Kidney tubule cell (primary cell): Measurements from ENCODE around the gene ANKMY1.
A peak's percentile ranks its signal among the peaks of the same experiment; 100 is the strongest.

Source experiments
- DNase-seq: peaks from one replicate; pipeline ENCODE4 v3.0.0-alpha.2; 2018; ENCODE audit warnings: low spot score

Gene ANKMY1

GRCh38 chr2:240594511-240595380 lies 37.0 kb upstream of the ANKMY1 start:
- no peak for DNase-seq

DNA sequence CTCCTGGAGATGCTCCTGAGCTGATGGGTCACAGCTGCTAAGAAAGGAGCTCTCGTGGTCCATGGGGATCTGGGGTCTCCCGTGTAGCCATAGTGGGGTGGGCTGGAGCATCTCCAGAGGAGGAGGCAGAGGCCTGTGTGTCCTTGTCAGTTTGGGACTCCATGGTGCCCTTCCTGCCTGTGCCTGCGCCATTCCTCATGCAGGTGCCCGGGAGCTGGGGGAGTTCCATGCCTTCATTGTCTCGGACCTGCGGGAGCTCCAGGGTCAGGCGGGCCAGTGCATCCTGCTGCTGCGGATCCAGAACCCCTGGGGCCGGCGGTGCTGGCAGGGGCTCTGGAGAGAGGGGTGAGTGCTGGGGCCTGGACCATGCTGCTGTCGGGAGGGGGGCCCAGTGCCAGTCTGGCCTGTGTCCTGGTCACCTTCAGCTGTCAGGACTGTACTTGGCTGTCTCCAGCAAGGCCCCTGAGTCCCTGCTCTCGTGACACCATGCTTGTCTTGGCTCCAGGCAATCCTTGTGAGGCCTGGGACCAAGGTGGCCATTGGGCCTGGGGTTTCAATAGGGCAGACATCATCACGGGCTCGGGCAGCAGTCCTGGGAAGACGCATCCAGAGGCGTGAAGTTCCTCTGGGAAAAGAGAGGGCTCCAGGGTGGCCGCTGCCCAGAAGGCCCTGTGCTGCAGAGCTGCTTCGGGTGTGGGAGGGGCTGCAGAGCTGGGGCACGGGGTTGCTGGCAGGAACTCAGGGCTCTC lies 36.1 kb upstream of the ANKMY1 start:
- DNase-seq = no peak

- DNase-seq = no peak
Observed at GRCh38 chr2:240593026-240593702, 35.4 kb upstream of the ANKMY1 start.

- DNase-seq = no peak
Observed at GRCh38 chr2:240591784-240592183, 34.0 kb upstream of the ANKMY1 start.

- peak; percentile 81 for DNase-seq
Observed at GRCh38 chr2:240591226-240591625, 33.4 kb upstream of the ANKMY1 start.

DNA sequence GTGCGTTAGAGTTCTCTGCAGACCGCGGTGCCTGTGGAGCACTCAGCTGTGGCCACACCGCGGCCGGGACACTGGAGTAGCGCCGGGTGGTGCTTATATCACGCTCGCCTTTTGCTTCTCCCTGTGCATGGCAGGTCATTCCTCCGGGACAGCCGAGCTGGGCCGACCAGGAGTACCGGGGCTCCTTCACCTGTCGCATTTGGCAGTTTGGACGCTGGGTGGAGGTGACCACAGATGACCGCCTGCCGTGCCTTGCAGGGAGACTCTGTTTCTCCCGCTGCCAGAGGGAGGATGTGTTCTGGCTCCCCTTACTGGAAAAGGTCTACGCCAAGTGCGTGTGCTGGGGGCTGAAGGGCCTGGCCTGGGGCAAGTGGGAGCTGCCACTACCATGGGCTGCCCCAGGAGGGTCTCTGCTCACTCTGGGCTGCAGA lies 32.9 kb upstream of the ANKMY1 start:
- DNase-seq = no peak

DNA sequence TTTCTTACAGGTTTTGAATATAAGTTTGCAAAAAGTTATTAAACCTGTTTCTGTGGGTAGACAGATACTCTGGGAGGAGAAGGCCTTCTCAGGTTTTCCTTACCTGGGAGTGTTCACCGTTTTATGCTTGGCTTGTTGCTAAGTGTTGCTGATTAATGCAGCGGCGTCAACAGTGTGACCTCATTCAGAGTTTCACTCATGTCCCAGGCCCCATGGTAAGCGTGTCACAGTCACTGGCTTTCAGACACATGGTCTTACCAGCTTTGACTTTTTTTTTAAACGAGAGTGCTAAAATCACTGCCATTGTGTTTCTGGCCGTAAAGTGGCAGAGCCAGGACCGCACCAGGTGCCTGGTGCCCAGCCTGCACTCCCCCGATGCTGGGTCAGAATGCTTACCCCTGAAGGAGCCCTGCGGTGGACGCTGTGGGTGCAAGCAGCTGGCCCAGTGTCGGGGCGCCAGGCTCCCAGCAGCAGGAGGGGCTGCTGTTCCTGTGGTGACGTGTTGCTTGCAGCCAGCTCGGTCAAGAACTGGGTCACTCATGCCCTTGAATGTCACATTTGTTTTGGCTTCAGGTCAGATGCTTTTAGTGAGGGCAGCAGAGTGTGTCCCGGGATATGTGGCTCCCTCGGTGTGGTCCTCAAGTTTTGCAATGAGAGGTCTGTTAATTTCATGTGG lies 32.2 kb upstream of the ANKMY1 start:
- DNase-seq = peak; percentile 87

- DNase-seq = no peak
Observed at GRCh38 chr2:240589375-240589774, 31.6 kb upstream of the ANKMY1 start.

- DNase-seq = no peak
Observed at GRCh38 chr2:240588669-240589068, 30.9 kb upstream of the ANKMY1 start.

- DNase-seq = no peak
Observed at GRCh38 chr2:240588006-240588655, 30.3 kb upstream of the ANKMY1 start.

DNA sequence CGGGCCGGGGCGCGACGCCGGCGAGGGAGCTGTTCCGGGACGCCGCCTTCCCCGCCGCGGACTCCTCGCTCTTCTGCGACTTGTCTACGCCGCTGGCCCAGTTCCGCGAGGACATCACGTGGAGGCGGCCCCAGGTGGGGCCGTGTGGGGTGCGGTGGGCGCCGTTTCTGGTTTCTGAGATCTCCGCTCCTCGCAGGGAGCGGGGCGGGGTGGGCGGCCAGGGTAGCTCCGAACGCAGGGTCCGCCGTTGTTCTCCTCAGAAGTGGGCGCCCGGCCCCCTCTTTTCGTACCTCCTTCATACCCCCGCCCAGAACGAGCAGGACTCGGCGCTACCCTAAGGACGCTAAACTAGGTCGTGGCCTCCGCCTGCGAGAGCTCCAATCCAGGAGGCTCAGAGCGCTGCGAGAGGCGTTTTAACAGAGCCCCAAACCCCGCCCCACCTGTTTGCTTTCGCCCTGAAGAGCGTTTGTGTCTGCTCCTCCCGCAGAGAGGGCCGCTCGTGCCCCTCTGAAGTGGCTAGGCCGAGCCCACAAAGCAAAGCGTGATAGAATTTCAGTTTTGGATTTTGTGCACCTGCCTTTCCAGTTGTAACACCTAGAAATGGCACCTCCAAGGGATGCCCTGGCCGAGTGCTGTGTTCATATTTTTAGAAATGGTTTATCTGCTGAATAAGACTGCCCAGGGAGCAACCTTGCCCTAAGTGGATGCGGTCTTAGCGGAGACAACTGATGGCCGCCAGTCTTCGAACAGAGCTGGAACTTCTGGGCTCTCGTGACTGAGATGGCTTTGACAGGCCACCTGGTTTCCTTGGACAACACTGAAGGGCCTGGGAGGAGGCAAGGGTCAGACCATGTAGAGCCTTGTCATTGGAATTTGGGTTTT lies 29.4 kb upstream of the ANKMY1 start:
- DNase-seq = peak; percentile 48

GRCh38 chr2:240586198-240586918 lies 28.6 kb upstream of the ANKMY1 start, which contains the start of gene CAPN10:
Gene CAPN10 (plus strand): TSS chr2:240586734. CDS start chr2:240586912, 178 bp downstream.
- peak; percentile 95 for DNase-seq

DNA sequence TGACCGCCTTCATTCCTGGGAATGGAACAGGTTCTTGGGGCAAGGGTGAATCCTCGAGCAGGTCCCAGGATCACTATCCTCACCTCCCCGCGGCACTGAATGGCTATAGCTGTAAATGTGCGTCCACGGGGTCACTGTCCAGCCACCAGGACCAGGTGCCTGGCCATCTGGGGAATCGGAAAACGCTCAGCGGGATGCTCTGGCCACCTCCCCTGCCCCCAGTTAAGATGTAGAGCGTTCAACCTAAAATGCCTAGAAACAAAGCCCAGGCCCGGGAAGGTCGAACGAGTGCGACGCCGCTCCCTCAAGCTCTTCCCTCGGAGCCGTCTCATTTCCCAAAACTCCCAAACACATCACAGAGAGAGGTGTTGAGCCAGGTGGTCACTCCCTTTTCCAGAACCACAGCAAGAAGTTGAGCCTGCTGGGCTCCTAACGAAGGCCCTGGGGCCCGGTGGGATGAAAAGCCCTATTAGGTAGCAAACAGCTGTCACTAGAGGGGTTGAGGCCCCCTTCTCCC lies 28.0 kb upstream of the ANKMY1 start:
- no peak for DNase-seq

DNA sequence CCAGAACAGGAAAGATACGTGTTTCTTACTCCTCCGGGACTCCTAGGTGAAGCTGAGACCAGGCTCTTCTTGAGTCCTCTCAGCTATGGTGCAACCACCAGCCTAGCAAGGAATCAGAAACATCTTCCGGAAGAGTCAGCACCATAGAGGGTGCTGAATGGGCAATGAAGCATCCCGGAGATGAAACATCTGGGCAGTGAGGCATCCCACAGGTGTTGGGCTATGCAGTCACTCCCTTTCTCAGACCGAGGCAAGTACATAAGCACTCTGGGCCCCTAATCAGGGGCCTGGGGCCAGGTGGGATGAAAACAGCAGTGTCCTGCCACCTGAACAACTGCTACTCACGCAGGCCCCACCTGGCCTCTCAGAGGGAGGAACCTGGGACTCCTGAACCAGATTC lies 27.3 kb upstream of the ANKMY1 start:
- peak; percentile 65 for DNase-seq

DNA sequence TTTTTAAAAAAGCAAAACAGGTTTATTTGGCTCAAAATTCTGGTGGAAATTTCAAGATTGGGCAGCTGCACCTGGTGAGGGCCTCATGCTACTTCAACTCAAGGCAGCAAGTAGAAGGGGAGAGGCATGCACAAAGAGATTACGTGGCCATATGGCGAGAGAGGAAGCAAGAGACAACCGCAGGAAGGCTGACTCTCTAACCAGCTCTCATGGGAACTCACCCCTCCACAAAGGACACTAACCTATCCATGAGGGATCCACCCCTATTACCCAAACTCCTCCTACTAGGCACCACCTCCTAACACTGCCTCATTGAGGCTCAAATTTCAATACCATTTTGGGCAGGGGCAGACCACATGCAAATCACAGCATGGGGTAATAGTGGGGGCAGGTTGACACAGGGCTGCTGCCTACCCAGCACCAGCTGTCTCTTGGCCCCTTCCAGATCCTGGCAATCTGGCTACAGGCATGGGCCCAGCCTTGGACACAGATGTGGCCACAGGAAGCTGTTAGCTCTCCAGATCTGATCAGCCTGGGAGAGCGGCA lies 26.8 kb upstream of the ANKMY1 start:
- no peak for DNase-seq

DNA sequence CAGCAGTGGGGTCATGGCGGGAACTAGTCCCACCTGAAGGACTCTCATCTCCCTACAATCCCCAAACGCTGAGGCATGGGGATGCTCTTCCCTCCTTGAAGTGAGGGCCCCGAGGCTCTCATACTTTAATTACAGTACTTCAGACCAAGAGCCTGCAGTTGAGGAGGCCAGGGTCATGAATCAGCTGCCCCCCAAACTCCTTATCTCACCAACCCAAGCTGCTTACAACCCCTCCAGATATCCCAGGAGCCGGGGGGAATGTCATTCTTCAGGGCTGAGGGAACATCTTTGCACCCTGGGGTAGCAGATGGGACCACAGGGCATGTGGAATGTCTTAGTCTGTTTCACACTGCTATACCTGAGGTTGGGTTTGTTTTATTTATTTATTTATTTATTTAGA lies 26.0 kb upstream of the ANKMY1 start:
- DNase-seq = no peak

DNA sequence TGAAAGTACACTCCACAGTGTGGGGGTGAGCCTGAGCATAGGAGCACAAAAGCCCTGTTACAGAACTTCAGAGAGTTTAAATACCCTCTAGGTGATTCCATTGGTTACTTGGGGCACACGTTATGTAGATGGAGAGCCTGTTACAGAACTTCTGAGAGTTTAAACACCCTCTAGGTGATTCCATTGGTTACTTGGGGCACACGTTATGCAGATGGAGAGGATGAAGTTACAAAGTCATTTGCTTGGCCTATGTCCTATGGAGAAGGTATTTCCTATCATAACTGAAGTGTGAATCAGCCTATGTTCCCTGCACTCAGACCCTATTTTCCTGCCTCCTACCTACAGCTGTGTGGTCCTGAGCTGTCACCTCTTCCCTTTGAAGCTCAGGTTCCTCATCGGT lies 25.0 kb upstream of the ANKMY1 start:
- DNase-seq = peak; percentile 26

GRCh38 chr2:240581811-240582210 lies 24.0 kb upstream of the ANKMY1 start:
- no peak for DNase-seq
